Upper lobe of left lung (tissue), 4 donors: ENCODE data around the gene KHNYN.

ENCODE experiments used
- POLR2AphosphoS5 ChIP-seq, 2 donors: sonication (generic); formaldehyde crosslinking; IDR thresholded peaks; one replicate each; pipeline ENCODE4 v1.5.1; 2017; ENCODE audit warnings: antibody characterized with exemption in 2 of 2
- TF ChIP-seq, protein P1 (sequence below), 6 experiments: fragments of 450-650 bp in 4 of 6; fragments of 200-600 bp in 2 of 6; sonication (generic) in 2 of 6; IDR thresholded peaks; one replicate each; pipeline ENCODE4 v1.5.1; 2016 to 2019; ENCODE audit warnings: antibody characterized with exemption in 6 of 6

DNA sequence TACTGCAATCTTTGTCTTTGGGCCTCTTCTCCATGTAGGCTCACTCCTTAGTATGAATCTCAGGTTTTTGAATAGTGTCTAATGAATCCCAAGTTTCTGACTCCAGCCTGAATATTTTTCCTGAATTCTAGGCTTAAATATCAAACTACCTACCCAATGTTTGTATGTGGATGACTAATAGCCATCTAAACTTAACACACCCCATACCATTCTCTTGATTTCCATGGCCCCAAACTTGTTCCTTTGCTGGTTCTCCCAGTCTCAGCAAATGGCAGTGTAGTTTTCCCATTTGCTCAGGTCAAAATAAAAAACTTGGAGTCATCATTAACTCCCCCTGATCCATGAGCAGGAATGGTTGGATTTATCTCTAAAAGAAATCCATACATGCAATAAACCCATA lies 31.6 kb downstream of the KHNYN start:
- TF ChIP-seq, protein P1, sequence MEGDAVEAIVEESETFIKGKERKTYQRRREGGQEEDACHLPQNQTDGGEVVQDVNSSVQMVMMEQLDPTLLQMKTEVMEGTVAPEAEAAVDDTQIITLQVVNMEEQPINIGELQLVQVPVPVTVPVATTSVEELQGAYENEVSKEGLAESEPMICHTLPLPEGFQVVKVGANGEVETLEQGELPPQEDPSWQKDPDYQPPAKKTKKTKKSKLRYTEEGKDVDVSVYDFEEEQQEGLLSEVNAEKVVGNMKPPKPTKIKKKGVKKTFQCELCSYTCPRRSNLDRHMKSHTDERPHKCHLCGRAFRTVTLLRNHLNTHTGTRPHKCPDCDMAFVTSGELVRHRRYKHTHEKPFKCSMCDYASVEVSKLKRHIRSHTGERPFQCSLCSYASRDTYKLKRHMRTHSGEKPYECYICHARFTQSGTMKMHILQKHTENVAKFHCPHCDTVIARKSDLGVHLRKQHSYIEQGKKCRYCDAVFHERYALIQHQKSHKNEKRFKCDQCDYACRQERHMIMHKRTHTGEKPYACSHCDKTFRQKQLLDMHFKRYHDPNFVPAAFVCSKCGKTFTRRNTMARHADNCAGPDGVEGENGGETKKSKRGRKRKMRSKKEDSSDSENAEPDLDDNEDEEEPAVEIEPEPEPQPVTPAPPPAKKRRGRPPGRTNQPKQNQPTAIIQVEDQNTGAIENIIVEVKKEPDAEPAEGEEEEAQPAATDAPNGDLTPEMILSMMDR (IDR thresholded peaks at IDR 0.05) = no peak
- no peak for TF ChIP-seq POLR2AphosphoS5 (IDR thresholded peaks at IDR 0.05)
